NOMO-1 treated with dmso at 0.1 percent for 144 hours (cell line): ENCODE results near the gene C3orf20.

Source experiments
- DNase-seq: peaks from one replicate; lab custom pipeline; 2025; ENCODE audit not compliant: unreplicated experiment; lab: John Stamatoyannopoulos, UW

C3orf20 gene

DNA sequence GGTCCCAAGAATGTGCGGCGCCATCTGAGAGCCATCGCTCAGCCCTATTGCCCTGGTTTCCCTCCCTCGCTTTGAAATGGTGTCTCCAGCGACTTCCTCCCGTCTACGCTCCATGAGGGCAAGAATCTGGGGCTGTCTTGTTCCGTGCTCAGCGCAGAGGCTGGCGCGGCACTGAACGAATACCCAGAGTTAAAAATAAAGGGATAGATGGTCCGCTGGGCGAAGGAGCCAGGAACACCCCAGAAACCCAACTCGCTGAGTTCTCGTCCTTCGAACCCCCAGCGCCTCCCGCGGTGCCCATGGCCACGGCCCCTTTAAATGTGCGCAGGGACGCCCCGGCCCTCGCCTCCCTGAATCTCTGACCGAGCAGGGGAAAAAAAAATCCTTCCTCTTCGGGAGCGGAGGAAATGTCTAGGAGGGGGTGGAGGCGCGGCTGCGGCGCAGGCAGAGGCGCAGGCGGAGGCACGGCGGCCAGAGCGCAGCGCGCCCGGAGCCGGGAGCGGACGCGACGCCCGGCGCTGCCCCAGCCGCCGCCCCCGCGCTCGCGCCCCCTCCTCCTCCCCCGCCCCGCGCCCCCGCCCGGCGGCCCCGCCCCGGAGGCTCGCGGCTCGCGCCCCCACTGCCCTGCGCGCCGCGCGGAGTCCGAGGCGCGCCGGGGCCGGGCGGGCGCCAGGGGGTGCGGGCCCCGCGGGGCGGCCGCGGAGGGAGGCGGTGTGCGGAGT lies 135.3 kb downstream of the C3orf20 start:
- DNase-seq: no peak

DNA sequence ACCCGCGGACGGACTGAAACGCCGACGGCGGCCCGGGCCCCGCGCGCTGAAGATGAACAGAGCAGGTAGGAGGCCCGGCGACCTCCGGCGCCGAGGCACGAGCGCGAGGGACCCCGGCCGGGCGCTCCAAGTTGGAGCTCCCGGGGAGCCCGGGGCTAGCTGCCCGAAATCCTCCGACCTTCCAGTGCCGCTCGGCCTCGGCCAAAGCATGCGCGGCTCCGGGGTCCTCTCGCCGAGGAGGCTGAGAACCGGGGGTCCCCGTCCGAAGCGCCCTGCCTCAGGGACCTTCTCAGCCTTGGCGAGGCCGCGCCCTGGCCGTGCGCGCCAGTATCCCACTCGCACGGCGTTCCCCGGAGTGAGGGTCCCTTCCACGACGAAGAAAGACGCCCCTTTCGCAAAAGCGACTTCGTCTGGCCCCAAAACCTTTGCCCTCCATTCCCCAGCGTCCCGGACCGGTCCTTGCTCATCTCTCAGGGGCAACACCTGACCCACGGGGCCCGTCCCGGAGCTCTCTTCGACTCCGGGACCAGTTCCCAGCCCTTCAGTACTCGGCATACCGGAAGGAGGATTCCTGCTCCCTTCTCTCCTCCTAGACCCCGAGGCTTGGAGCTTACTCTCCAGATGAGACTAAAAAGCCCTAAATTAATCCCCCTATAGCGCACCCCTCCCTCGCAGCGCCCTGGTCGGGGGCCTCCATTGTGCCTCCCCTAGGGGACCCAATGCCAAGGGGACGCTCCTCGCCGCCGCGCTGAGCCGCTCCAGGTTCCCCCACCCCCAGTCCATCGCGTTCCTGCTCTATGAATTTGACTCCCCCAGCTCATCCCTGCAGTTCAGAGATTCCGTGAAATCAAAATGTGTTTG lies 136.1 kb downstream of the C3orf20 start:
- no peak for DNase-seq

DNA sequence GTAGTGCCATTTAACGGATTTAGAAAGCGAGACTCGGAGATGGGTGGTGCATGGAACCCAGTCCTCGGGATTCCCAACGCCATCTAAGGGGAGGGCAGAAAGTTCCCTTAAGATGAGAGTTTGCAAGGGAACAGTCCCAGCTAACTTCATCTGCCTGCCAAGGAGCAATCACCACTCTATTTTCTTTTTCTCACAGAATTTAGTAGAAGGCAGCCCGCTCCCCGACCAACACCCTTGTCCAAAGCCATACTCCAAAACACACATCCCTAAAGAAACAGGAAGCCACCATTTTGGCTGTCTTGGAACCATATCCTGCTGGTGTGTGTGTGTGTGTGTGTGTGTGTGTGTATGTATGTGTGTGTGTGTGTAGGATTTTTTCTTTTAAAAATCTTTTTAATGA lies 136.7 kb downstream of the C3orf20 start:
- DNase-seq: no peak

DNA sequence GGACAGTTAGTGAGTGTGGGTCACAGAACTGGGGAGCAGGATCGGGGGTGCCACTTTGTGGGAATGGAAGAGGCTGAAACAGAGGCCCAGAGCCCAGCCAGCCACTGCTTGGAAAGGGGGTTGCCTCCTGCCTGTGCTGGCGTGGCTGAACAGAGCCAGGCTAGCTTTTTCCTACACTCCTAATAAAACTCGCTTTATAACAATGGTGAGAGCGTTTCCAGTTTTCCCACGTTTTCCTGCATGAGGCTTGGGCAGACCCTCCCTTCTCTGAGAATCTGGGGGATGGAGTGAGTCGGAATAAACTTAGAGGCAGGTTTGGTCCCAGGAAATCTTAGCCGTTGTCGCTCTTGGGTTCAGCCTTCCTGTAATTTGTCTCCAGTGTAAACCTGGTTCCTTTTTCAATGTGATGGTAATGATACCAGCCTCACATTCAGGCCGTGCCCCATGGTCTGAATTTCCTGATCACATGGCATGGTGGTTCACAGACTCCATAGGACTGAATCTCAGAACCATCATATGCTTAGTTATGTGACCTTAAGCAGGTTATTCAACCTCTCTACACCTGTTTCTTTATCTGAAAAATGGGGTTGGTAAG lies 137.4 kb downstream of the C3orf20 start:
- no peak for DNase-seq

DNA sequence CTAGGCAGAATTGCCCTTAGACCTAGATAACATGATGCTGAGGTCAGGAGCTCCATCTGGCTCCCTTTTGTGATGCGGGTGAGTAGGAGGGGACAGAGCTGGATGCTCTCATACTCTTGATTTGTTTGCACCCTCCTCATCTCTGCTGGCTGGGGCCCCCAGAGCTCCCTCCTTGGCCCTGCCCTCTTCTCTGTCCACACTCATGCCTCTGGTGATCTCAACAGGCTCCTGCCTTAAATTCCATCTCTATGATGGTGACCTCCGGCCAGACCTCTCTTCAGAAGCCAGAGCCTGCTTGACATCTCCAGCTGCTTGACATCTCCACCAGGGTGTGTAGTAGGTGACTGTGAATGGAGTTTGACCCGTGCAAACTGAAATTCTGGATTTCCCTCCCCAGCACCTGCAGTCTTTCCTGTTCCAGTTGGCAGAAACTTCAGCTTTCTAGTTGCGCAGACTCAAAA lies 139.5 kb downstream of the C3orf20 start:
- no peak for DNase-seq

DNA sequence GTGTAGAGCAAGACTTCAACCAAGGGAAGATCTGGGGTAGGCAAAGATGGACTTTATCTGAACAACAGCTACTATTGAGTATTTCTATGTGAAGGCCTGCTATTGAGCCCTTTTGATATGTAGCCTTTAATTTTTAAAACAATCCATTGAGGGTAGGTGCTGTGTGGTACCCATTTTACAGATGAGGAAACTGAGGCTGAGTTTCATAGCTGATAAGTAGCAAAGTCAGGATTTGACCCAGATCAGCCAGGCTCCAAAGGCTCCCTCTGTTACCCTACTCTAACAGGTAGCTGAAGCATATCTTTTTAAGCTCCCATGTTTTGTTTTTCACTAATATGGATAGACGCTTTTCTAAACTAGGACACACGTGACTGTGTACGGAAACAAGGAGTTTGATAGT lies 141.4 kb downstream of the C3orf20 start:
- no peak for DNase-seq

DNA sequence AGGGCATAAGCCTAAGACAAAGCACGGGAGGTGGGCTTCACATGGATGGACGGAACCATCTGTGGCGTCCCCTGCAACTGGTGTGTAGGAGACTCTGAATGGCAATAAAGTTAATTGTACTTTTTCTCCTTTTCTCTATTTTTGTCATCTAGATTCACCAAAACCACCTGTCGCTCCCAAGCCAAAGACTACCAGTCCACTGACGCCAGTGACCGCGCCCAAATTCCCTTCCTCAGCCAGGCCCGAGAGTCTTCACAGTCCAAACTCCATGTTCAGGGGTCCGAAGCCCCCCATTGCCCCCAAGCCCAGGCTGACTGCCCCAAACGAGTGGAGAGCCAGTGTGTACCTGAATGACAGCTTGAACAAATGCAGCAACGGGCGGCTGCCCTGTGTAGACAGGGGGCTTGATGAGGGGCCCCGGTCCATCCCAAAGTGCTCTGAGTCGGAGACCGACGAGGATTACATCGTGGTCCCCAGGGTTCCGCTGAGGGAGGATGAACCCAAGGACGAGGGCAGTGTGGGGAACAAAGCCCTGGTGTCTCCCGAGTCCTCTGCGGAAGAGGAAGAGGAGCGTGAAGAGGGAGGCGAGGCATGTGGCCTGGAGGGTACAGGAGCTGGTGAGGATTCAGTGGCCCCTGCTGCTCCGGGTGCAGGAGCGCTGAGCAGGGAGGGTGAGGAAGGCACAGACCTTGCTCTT lies 144.0 kb downstream of the C3orf20 start, which contains the start of gene FGD5:
TSS of gene FGD5 (plus strand) at position 159 of the 697 bp plus-strand sequence. CDS start at position 269, 110 bp downstream.
- no peak for DNase-seq

DNA sequence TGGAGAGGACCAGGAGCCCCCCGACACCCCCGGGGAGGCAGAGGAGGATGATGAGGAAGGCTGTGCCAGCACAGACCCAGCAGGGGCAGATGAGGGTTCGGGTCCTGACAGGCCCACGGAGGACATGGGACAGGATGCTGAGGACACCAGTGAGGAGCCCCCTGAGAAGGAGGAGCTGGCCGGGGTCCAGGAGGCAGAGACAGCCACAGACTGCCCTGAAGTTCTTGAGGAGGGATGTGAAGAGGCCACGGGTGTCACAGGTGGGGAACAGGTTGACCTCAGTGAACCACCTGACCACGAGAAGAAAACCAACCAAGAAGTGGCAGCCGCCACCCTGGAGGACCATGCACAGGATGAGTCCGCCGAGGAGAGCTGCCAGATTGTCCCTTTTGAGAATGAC lies 144.7 kb downstream of the C3orf20 start:
- no peak for DNase-seq

DNA sequence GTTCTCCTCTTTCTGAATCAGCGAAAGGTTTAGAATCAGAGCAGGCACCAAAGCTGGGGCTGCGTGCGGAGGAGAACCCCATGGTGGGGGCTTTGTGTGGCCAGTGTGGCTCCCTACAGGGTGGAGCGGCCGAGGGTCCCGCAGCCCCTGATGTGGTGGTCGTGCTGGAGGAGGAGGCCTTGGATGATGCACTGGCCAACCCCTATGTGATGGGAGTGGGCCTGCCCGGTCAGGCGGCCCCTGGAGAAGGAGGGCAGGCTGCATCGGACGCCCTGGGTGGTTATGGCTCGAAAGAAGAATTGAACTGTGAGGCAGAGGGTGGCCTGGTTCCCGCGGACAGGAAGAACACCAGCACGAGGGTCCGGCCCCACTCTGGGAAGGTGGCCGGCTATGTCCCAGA lies 145.2 kb downstream of the C3orf20 start:
- DNase-seq: no peak

DNA sequence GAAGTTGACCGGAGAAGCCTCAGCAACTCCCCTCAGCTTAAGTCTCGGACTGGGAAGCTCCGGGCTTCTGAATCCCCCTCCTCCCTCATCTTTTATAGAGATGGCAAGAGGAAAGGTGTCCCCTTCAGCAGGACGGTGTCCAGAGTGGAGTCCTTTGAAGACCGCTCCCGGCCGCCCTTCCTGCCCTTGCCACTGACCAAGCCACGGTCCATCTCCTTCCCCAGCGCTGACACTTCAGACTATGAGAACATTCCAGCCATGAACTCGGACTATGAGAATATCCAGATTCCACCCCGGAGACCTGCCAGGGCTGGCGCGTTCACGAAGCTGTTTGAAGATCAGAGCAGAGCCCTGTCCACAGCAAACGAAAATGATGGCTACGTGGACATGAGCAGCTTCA lies 146.2 kb downstream of the C3orf20 start:
- no peak for DNase-seq

DNA sequence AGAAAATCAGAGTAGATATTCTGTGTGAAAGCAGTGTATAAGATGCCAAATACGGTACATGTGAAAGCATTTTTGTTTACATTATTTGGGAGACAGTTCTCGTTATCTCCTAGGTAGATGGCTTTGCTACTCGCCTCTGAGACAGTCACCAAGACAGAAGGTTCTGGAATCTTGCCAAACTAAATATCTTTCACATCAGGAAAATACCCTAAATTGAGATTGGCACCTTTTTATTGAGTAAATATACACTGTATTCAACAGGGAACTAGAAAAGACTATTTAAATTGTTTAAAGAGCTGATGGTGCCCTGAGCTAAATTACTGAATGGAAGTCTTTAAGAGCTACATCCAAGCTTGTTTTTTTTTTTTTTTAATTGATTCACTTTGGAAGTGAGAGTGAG lies 147.2 kb downstream of the C3orf20 start:
- DNase-seq: no peak
